Mesendoderm (in vitro differentiated cells): ENCODE measurements around the gene RBCK1. TPM values are rescaled to one million over a fixed set of nuclear protein-coding genes. Genes with fewer than 3 reads are reported as not detected.

ENCODE experiments used
- DNase-seq: peaks from one replicate; pipeline ENCODE4 v3.0.0; 2013
- H2AK5ac ChIP-seq: 2 replicates; pipeline ENCODE4 v1.6.1; 2013; ENCODE audit warnings: low read length, inconsistent platforms
- H2BK120ac ChIP-seq: 2 replicates; pipeline ENCODE4 v1.6.1; 2013; ENCODE audit warnings: low read depth, mild to moderate bottlenecking, low read length, moderate library complexity, mixed read lengths
- H2BK15ac ChIP-seq: replicated peaks from 2 replicates; pipeline ENCODE4 v1.6.1; 2013; ENCODE audit warnings: low read depth, mild to moderate bottlenecking, moderate library complexity
- H2BK5ac ChIP-seq: 2 replicates; pipeline ENCODE4 v1.6.1; 2013; ENCODE audit warnings: low read length, inconsistent platforms
- H3K18ac ChIP-seq: 2 replicates; pipeline ENCODE4 v1.6.1; 2013; ENCODE audit warnings: mild to moderate bottlenecking, low read length, mixed read lengths
- H3K23ac ChIP-seq: one replicate; pipeline ENCODE4 v1.6.1; 2013; ENCODE audit warnings: low read length
- H3K27ac ChIP-seq: 2 replicates; pipeline ENCODE4 v1.5.1; 2013; ENCODE audit warnings: low read depth, mild to moderate bottlenecking, inconsistent platforms, low read length, moderate library complexity
- H3K27me3 ChIP-seq: 2 replicates; pipeline ENCODE4 v1.6.1; 2013; ENCODE audit warnings: low read length, control low read depth, mild to moderate bottlenecking, inconsistent platforms; ENCODE audit not compliant: insufficient read depth, poor library complexity
- H3K36me3 ChIP-seq: 2 replicates; pipeline ENCODE4 v1.6.1; 2013; ENCODE audit warnings: low read length, inconsistent platforms; ENCODE audit not compliant: control insufficient read depth, insufficient read depth
- H3K4ac ChIP-seq: one replicate; pipeline ENCODE4 v1.6.1; 2013; ENCODE audit warnings: low read depth, mild to moderate bottlenecking, low read length, moderate library complexity
- H3K4me1 ChIP-seq: 2 replicates; pipeline ENCODE4 v1.6.1; 2013; ENCODE audit warnings: low read depth, low read length, inconsistent platforms; ENCODE audit not compliant: control insufficient read depth
- H3K4me2 ChIP-seq: 2 replicates; pipeline ENCODE4 v1.6.1; 2013; ENCODE audit warnings: low read length
- H3K4me3 ChIP-seq: 2 replicates; pipeline ENCODE4 v1.5.1; 2013; ENCODE audit warnings: mild to moderate bottlenecking, low read length
- H3K56ac ChIP-seq: one replicate; pipeline ENCODE4 v1.6.1; 2013; ENCODE audit warnings: low read length
- H3K79me1 ChIP-seq: 2 replicates; pipeline ENCODE4 v1.6.1; 2013; ENCODE audit warnings: low read length, inconsistent platforms
- H3K79me2 ChIP-seq: 2 replicates; pipeline ENCODE4 v1.6.1; 2013; ENCODE audit warnings: mild to moderate bottlenecking, low read length; ENCODE audit not compliant: control insufficient read depth, insufficient read depth
- H3K9ac ChIP-seq: 2 replicates; pipeline ENCODE4 v1.6.1; 2013; ENCODE audit warnings: low read length, inconsistent platforms
- H4K5ac ChIP-seq: one replicate; pipeline ENCODE4 v1.6.1; 2013; ENCODE audit warnings: low read length
- H4K8ac ChIP-seq: one replicate; pipeline ENCODE4 v1.6.1; 2013; ENCODE audit warnings: low read depth, mild to moderate bottlenecking, control low read depth, low read length, moderate library complexity
- WGBS: extraction: QIAGEN DNeasy Blood & Tissue Kit; methylation state at CpG from one replicate; pipeline ENCODE4 v1.1.7; 2013; ENCODE audit warnings: low lambda C conversion rate, missing lambda C conversion rate; ENCODE audit not compliant: insufficient coverage; ENCODE audit errors: extremely low coverage; 5-methylcytosine and 5-hydroxymethylcytosine counted together
- polyA plus RNA-seq, 2 experiments: library from polyadenylated mRNA; stranded (reverse); fragments of 200-250 nt; gene quantifications; one replicate each; pipeline ENCODE4 v1.2.3, GENCODE V29; 2013

The RBCK1 gene
- 38.6 TPM for polyA plus RNA-seq (2013, experiment 1 of 2)
- polyA plus RNA-seq (2013, experiment 2 of 2) = 36.6 TPM

DNA sequence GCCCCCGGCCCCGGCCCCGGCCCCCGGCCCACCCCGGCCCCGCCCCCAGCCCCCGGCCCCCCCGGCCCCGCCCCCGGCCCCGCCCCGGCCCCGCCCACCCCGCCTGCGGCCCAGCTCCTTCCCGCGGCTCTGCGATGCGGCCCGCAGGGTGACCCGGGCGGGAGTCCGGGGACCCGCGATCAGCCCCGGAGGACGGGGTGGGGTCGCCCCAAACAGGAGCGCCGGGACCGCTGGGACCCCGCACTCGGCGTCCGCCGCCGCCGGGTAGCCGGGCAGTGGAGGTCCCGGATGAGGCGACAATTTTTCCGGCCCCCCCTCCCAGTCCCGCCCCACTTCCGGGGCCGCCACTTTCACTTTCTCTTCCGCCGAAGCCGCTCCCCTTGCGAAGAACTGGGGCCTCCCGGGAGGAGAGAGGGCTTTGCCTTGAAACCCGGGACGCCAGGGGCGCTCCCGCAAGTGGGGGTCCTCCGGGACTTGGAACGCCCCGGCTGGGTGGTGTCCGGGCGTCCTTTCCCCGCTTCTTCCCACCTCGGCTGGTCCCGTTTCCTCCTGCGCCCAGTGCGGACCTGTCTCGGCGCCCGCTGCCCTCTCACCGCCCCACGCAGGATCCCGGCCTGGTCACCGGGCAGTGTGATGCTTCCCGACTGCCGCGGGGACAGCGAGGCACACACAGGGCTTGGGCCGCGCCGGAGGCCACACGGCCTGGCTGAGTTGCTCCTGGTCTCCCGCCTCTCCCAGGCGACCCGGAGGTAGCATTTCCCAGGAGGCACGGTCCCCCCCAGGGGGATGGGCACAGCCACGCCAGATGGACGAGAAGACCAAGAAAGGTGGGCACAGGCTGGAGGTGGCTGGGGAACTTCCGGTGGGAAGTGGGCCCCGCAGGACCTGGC is at the start of gene RBCK1:
Gene RBCK1 (plus strand): TSS at position 347 of the 890 bp plus-strand sequence. CDS start 459 bp downstream, at position 806.
- peak; percentile 78 for DNase-seq
- peak within 1 kb of the TSS; percentile 100 for H3K56ac ChIP-seq
- WGBS = no CpG with 5 or more reads among the region's 87 CpGs
- H2BK5ac ChIP-seq = peak within 1 kb of the TSS; percentile 78
- peaks cover 3% of the 10 kb centered on the region for H3K4me1 ChIP-seq
- no peak within 1 kb of the TSS for H2BK120ac ChIP-seq
- H3K18ac ChIP-seq = peak within 1 kb of the TSS; percentile 70
- H2BK15ac ChIP-seq = no peak within 1 kb of the TSS
- peaks cover 1% of the 10 kb centered on the region for H3K36me3 ChIP-seq
- H3K4me2 ChIP-seq = peak within 1 kb of the TSS; percentile 78
- H3K9ac ChIP-seq = peak within 1 kb of the TSS; percentile 99
- peak within 1 kb of the TSS; percentile 95 for H3K4ac ChIP-seq
- H2AK5ac ChIP-seq = peak within 1 kb of the TSS; percentile 61
- H3K23ac ChIP-seq = peak within 1 kb of the TSS; percentile 97
- peak within 1 kb of the TSS; percentile 90 for H3K4me3 ChIP-seq
- H3K79me2 ChIP-seq = peaks cover 9% of the 10 kb centered on the region
- H4K8ac ChIP-seq = no peak within 1 kb of the TSS
- no peak within 1 kb of the TSS for H4K5ac ChIP-seq
- peaks cover 17% of the 10 kb centered on the region for H3K79me1 ChIP-seq
- no peaks in the 10 kb centered on the region for H3K27me3 ChIP-seq
- H3K27ac ChIP-seq = peak within 1 kb of the TSS; percentile 43

DNA sequence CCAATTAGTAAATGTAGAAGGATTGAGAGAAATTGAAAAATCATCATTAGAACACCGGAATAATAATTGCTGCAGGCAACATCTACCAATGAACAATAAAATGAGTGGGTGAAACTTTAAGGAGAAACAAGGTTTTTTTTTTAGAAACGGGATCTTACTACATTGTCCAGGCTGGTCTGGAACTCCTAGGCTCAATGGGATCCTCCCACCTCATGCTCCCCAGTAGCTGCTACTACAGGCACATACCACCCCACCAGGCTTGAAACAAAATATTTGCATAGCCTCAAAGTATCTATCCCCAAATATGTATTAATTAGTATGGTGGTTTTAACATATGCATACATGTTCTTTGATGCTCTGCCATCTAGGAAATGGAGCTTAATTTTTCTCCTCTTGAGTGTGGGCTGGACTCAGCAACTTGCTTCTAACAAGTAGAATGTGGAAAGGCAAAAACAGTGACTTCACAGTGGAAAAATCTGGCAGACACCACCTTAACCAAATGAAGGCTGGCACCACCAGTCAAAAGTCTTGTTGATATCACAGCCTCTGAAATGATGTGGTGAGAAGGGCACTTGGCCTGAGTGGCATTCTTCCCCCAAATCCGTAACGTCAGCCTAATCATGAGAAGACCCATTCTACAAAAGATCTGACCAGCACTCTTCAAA is 49.1 kb upstream of the RBCK1 start:
- no peak overlapping the region for H3K4me2 ChIP-seq
- no peak for DNase-seq
- no CpG with 5 or more reads among the region's 4 CpGs for WGBS
- no peaks in the 10 kb centered on the region for H3K36me3 ChIP-seq
- peaks cover 3% of the 10 kb centered on the region for H3K4me1 ChIP-seq
- H3K23ac ChIP-seq = no peak overlapping the region
- H3K79me2 ChIP-seq = no peaks in the 10 kb centered on the region
- H2BK15ac ChIP-seq = no peak overlapping the region
- H3K56ac ChIP-seq = no peak overlapping the region
- H2AK5ac ChIP-seq = no peak overlapping the region
- no peak overlapping the region for H2BK120ac ChIP-seq
- no peak overlapping the region for H4K8ac ChIP-seq
- no peaks in the 10 kb centered on the region for H3K27me3 ChIP-seq
- no peak overlapping the region for H3K27ac ChIP-seq
- no peak overlapping the region for H3K4ac ChIP-seq
- H2BK5ac ChIP-seq = no peak overlapping the region
- no peak overlapping the region for H3K18ac ChIP-seq
- no peak overlapping the region for H3K9ac ChIP-seq
- no peaks in the 10 kb centered on the region for H3K79me1 ChIP-seq
- H4K5ac ChIP-seq = no peak overlapping the region
- H3K4me3 ChIP-seq = no peak overlapping the region

- DNase-seq = no peak
- Histone ChIP-seq H3K23ac (no peak overlapping the region), H3K36me3 (no peaks in the 10 kb centered on the region), H2AK5ac (no peak overlapping the region), H3K27ac (no peak overlapping the region), H3K9ac (no peak overlapping the region), H3K56ac (no peak overlapping the region), H3K79me2 (no peaks in the 10 kb centered on the region), H4K8ac (no peak overlapping the region), H3K79me1 (no peaks in the 10 kb centered on the region), H2BK15ac (no peak overlapping the region), H4K5ac (no peak overlapping the region), H2BK120ac (no peak overlapping the region), H2BK5ac (no peak overlapping the region), H3K4ac (no peak overlapping the region), H3K18ac (no peak overlapping the region), H3K4me1 (peaks cover 3% of the 10 kb centered on the region), H3K4me3 (no peak overlapping the region), H3K4me2 (no peak overlapping the region), H3K27me3 (no peaks in the 10 kb centered on the region)
- no CpG with 5 or more reads among the region's 8 CpGs for WGBS
Observed at GRCh38 chr20:361561-361960, 46.5 kb upstream of the RBCK1 start.

- no peak overlapping the region for H3K56ac ChIP-seq
- DNase-seq = peak; percentile 61
- H3K23ac ChIP-seq = no peak overlapping the region
- H3K4me1 ChIP-seq = peaks cover 3% of the 10 kb centered on the region
- H3K4ac ChIP-seq = no peak overlapping the region
- H3K79me2 ChIP-seq = no peaks in the 10 kb centered on the region
- H2BK120ac ChIP-seq = no peak overlapping the region
- H4K5ac ChIP-seq = no peak overlapping the region
- no peak overlapping the region for H2BK15ac ChIP-seq
- WGBS = 100% methylated on average over 1 of the region's 13 CpGs
- no peaks in the 10 kb centered on the region for H3K79me1 ChIP-seq
- no peak overlapping the region for H3K4me2 ChIP-seq
- no peak overlapping the region for H2BK5ac ChIP-seq
- no peak overlapping the region for H2AK5ac ChIP-seq
- no peak overlapping the region for H3K27ac ChIP-seq
- H3K27me3 ChIP-seq = no peaks in the 10 kb centered on the region
- H3K4me3 ChIP-seq = no peak overlapping the region
- H3K18ac ChIP-seq = no peak overlapping the region
- H4K8ac ChIP-seq = no peak overlapping the region
- H3K9ac ChIP-seq = no peak overlapping the region
- H3K36me3 ChIP-seq = no peaks in the 10 kb centered on the region
Observed at GRCh38 chr20:362271-363254, 45.5 kb upstream of the RBCK1 start.

DNA sequence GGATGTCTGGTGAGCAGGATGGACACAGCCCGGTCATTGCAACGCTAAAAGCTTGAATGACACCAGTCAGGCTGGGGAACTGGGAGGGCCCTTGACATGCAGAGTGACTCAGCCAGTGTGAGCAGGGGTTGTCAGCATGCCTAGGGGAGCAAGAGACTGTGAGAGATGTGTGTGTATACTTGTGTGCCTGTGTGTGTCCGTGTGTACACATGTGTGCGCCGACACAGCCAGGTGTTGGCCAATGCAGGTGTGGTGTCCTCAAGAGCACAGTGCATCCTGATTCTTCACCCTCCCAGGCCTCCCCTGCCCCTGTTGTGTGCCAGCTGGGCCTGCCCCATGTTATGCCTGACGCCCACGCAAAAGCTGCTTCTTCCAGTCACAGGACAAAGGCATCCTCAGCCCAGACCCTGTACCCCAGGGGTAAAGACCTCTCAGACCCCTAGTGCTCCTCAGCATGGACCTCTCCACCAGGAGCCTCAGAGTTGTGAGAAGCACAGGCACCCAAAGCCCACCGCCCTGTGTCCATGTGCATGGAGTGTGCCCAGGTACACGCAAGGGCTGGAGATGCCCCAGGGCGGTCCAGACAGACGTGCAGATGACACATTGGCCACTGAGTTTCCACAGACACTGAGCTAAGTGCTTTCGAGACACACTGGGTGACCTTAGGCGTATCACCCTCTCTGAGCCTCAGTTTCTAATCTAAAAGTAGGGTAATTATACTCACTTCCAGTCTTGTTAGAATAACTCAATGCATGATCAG is 44.6 kb upstream of the RBCK1 start:
- Histone ChIP-seq H3K4ac (no peak overlapping the region), H3K36me3 (no peaks in the 10 kb centered on the region), H3K56ac (peak overlapping the region; percentile 17), H2AK5ac (no peak overlapping the region), H4K8ac (no peak overlapping the region), H3K4me2 (no peak overlapping the region), H2BK120ac (no peak overlapping the region), H2BK5ac (no peak overlapping the region), H3K79me2 (no peaks in the 10 kb centered on the region), H3K79me1 (no peaks in the 10 kb centered on the region), H2BK15ac (no peak overlapping the region), H3K9ac (no peak overlapping the region), H3K4me3 (no peak overlapping the region), H4K5ac (no peak overlapping the region), H3K4me1 (peaks cover 3% of the 10 kb centered on the region), H3K27me3 (no peaks in the 10 kb centered on the region), H3K27ac (no peak overlapping the region), H3K18ac (no peak overlapping the region), H3K23ac (no peak overlapping the region)
- no peak for DNase-seq
- WGBS = no CpG with 5 or more reads among the region's 13 CpGs
